Iris pigment epithelial cell (primary cell): Measurements from ENCODE around the gene HES7.
A peak's percentile ranks its signal among the peaks of the same experiment; 100 is the strongest.
"Not testable (repeated sequence)": the region's sequence is repeated elsewhere in the genome, so short reads cannot be mapped to it uniquely, and the experiment has no call there.

Experiments
- DNase-seq: peaks from one replicate; pipeline ENCODE4 v3.0.0-alpha.2; 2011; ENCODE audit warnings: low read depth

The HES7 gene

DNA sequence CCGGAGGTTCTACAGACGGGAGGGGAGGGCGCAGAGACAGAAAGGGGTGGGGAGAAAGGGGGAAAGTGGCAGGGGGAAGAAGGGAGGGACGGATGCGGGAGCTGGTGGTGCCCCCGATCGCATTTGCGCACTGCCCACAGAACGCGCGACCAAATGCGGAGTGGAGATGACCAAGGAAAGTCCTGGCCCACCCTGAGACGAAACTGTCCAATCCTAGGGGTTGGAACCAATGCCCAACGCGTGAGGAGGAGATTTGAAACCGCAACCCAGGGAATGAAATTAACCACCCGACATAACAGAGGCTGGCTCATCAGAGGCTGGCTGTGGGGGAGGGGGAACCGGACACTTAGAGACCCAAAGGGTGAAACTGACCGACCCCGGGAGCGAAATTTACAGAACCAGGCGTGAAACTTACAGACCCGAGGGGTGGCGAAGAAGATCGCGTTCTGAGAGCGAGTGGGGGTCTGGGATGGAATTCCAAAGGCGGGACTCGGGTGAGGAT lies 1.4 kb downstream of the HES7 start:
- DNase-seq: peak; percentile 47

- peak; percentile 65 for DNase-seq
These were observed 2.1 kb downstream of the HES7 start for GRCh38 chr17:8121681-8122421.

DNA sequence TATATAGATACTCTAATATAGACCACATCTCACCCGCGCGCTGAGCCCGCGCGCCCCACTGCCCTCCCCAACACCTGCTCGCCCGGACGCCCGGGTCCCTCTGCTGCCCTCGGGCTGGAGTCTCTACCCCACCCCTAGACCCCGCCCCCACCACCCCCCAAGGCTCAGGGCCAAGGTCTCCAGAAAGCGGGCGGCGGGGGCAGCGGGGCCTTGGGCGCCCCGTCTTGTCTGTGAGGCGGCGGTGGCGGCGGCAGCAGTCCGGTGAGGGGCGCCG lies 2.6 kb downstream of the HES7 start:
- no peak for DNase-seq

GRCh38 chr17:8120520-8121406 lies 3.1 kb downstream of the HES7 start:
- DNase-seq: peak; percentile 67

GRCh38 chr17:8119581-8120519 lies 4.1 kb downstream of the HES7 start:
- peak; percentile 88 for DNase-seq

- DNase-seq: peak; percentile 70
These were observed 4.9 kb downstream of the HES7 start for GRCh38 chr17:8118769-8119580.

DNA sequence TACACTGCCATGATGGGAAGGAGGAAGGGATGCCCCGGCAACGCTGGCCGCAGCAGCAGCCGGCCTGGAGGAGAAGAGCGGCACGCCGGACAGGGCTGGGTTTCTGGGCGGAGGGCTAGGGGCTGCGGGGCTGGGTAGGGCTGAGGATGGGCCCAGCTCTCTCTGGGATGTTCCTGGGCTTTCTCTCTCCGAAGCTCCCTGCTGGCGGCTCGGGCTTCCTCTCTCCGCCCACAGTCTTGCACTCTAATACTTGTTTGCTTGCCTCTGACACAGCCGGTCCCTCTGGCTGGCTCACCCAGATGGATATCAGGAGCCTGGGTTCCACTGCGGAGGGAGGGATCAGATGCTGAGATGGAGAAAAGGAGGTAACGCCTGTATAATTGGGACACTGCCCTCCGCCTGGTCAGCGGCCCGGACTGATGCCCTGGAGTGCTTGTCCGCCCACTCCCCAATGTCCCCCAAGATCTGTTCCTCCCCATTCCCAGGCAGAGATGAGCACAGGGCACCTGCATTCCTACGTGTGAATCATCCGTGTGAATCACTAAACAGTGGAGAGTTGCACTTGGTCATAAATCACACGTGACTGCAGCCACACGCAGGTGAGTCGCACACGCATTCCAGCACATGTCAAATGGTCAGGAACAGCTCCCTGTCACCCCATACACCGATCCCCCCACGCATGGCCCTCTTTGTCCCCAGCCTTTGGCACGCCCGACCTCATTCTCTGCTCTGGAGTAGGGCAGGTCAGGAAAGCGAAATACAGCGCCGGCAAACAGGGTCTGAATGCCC lies 5.7 kb downstream of the HES7 start, which contains the start of gene ALOXE3:
Gene ALOXE3, minus strand, starts transcription at position 535 of the 789 bp plus-strand sequence. Its CDS starts 524 bp downstream, at position 11.
- DNase-seq: peak; percentile 67

- DNase-seq: no peak
These were observed 6.4 kb downstream of the HES7 start for GRCh38 chr17:8117367-8117979.

GRCh38 chr17:8116776-8117175 lies 7.1 kb downstream of the HES7 start:
- DNase-seq: no peak

DNA sequence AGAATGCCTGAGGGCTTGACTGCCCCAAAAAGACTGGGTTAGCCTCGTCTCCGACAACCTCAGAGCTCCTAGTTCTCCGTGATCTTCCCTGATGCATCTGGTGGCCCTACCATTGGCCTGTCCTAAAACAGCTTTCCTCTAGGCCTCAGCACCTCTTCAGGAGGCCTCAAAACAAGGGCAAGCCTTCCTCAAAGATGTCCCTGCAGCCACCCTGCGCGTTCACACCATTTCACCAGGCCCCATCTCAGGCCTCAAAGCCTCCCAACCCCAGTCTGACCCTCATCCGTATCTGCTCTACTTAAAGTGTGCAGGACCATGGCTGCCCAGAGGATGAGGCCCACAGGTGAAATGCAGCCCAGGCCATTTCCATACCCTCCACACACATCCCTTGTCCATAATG lies 13.0 kb downstream of the HES7 start:
- no peak for DNase-seq

- no peak for DNase-seq
These were observed 13.5 kb downstream of the HES7 start for GRCh38 chr17:8110456-8110804.

DNA sequence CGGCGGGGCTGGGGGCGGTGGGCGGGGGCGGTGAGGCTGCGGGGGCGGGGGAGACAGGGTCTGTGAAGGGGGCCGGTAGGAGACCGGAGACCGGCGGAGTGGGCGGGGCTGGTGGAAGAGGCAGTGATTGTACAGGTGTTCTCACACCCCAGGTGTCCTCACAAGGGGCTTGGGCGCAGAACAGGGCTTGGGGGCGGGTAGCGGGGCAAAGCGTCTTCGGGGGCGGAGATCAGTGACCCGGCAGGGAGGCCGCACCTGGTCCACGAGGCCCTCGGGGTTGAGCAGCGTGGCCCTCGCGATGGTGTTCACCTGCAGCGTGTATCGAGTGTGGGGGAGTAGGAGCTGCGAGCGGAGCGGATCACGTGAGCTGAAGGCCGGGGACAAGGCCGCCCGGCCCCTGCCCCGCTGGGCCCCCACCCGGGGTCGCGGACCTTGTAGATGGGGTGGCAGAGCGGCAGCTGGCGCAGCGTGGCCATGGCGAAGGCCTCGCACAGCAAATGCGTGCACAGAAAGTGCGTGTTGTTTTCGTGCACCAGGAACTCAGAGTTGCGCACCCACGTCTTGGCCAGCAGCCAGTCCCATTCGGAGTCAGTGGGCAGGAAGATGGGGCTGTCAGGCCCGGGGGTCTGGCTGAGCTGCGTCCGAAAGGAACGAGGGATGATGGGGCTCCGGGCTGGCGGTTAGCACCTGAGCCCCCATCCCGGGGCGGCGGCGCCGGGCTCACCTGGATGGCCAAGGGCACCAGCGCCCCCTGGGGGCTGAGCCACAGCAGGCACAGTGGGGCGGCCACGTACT lies 14.0 kb downstream of the HES7 start:
- DNase-seq: peak; percentile 15

DNA sequence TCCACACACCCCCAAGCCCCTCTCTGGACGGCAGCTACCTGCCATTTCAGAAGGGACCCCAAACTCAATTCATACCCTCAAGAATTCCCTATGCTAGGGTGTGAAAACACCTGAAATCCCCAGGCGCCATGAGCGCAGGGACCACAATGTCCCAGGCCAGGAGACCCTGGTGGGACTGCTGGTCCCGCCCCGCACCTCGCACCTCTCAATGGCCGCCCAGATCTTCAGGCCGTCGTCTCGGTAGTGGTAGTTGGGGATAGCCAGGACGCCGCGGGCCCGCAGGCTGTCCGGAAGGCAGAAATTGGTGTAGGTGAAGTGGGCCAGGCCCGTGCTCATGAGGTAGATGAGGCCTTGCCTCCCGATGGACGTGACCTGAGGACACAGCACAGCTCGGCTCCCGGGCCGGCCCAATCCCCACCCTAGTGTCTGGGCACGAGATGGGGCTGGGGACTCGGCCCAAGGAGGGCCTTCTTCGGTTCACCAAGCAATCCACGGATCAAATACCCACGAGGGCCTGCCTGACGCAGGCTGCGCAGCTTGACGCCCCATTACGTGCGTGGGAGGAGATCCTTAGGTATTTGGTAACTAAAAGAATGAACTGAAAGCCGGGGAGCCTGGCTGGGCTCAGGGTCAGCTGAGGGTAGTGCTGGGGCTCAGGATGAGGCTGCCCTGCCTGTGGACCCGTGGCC lies 14.8 kb downstream of the HES7 start:
- DNase-seq: no peak

- DNase-seq: not testable (repeated sequence)
These were observed 16.9 kb downstream of the HES7 start for GRCh38 chr17:8106980-8107379.

GRCh38 chr17:8105957-8106398 lies 17.9 kb downstream of the HES7 start:
- peak; percentile 13 for DNase-seq

DNA sequence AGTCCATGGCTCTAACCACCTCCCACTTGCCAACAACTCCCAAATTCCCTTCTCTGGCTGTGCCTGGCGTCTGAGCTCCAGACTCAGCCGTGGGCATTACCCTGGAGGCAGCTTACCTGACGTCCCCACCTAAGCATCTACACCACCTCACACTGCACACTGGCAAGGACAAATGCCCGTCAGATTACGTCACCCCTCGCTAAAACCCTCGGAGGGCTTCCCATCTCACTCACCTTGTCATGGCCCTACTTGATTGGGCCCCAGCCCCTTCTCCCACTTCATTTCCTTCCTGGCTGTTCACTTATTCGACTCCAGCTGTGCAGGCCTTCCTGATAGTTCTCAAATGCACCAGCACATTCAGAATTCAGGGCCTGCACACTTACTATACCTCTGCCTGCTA lies 19.0 kb downstream of the HES7 start:
- DNase-seq: no peak

- no peak for DNase-seq
These were observed 20.4 kb downstream of the HES7 start for GRCh38 chr17:8103549-8103948.

GRCh38 chr17:8101721-8102120 lies 22.2 kb downstream of the HES7 start:
- no peak for DNase-seq
